Measurements from ENCODE around the gene CDK16.

The CDK16 gene

DNA sequence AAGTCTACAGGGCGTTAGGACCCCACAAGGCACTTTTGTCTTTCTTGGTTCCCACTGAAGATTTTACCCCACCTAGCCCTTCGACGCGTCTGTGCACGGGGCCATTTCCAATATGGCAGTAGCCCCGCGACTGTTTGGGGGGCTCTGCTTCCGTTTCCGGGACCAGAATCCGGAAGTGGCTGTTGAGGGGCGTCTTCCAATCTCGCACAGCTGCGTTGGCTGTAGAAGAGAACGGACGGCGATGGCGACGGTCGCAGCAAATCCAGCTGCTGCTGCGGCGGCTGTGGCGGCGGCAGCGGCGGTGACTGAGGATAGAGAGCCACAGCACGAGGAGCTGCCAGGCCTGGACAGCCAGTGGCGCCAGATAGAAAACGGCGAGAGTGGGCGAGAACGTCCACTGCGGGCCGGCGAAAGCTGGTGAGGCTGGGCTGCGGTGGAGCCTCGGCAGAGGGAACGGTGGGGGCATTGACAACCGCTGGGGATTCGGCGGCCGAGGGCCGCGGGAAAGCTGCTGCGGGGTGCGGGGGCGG is 14.4 kb downstream of the CDK16 start, which contains the start of gene USP11:
Gene USP11 (plus strand): TSS at position 207 of the 530 bp plus-strand sequence. CDS start 35 bp downstream, at position 242.
- peak; percentile 44 for DNase-seq (ENCODE audit: low read depth)
- H3K4me3 ChIP-seq (replicated peaks; ENCODE audit: low read depth, low read length): peak within 1 kb of the TSS; percentile 70
- TF ChIP-seq, protein P1, sequence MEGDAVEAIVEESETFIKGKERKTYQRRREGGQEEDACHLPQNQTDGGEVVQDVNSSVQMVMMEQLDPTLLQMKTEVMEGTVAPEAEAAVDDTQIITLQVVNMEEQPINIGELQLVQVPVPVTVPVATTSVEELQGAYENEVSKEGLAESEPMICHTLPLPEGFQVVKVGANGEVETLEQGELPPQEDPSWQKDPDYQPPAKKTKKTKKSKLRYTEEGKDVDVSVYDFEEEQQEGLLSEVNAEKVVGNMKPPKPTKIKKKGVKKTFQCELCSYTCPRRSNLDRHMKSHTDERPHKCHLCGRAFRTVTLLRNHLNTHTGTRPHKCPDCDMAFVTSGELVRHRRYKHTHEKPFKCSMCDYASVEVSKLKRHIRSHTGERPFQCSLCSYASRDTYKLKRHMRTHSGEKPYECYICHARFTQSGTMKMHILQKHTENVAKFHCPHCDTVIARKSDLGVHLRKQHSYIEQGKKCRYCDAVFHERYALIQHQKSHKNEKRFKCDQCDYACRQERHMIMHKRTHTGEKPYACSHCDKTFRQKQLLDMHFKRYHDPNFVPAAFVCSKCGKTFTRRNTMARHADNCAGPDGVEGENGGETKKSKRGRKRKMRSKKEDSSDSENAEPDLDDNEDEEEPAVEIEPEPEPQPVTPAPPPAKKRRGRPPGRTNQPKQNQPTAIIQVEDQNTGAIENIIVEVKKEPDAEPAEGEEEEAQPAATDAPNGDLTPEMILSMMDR (IDR thresholded peaks at IDR 0.05; ENCODE audit: low read length, missing control alignments): no peak

DNA sequence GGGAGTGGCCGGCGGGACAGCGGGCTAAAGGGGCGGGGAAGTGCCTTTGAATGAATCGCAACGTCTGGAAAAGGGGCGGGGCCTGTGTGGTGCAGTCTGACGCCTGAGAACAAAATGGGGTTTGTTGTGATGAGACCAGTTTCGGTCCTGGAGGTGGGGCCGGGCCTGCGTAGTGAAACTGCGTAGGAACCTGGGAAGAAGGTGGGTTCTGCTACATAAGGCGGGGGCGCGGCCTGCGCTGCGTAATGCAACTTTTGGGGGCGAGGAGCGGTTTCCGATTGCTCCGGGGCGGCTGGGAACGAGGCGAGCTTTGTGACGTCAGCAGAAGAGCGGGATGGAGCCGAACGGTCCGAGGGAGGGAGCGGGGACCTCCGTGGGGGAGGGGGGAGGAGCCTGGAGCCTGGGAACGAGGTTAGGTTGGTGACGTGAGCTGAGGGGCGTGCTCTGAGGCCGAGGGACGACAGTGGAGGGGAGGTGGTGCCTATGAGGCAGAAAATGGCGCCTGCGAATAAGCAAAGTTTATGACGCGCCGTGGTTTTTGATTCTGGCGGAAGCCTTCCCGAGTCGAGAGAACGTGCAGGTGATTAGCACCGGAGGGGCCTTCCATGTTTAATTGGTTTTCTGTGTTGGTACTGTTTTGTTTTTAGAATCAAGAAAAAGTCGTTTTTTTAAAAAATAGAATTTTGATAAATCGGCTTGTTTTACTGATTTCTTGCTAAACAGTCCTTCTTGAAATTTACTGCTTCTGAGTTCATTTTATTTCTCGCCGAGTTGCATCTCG is 15.0 kb downstream of the CDK16 start:
- TF ChIP-seq, protein P1 (IDR thresholded peaks at IDR 0.05; ENCODE audit: low read length, missing control alignments): no peak
- peak overlapping the region; percentile 70 for H3K4me3 ChIP-seq (replicated peaks; ENCODE audit: low read depth, low read length)
- peak; percentile 97 for DNase-seq (ENCODE audit: low read depth)

DNA sequence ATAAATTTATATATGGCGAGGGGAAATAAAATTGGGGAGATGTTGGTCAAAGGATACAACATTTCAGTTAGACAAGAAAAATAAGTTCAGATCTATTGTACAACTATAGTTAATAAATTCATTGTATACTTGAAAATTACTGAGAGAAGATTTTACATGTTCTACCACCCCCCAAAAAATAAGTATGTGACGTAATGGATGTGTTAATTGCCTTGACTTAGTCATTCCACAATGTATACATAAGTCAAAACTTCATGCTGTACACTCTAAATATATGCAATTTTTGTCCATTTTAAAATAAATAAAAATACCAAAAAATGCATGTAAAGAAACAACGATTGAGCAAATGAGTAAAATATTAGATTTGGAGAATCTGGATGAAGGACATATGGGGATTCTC is 16.1 kb downstream of the CDK16 start:
- peak; percentile 28 for DNase-seq (ENCODE audit: low read depth)
- TF ChIP-seq, protein P1 (IDR thresholded peaks at IDR 0.05; ENCODE audit: low read length, missing control alignments): no peak
- peak overlapping the region; percentile 70 for H3K4me3 ChIP-seq (replicated peaks; ENCODE audit: low read depth, low read length)

DNA sequence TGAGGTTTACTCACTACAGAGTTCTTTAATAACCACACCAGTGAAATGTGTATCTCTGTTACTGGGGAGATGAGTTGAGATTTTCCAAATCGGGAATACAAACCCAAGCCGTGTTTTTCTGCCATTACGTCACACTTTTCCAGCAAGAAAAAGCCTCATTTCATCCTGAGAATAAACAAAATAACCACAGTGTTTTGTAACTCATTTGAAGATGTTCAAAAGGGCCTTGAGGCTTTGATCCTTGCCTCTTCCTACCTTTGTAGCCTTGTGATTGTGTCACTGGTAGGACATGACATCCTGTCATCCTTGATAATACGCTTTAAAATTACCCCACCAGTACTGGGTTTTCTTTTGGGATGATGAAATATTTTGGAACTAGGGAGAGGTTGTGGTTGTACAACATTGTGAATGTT is 17.2 kb downstream of the CDK16 start:
- no peak for DNase-seq (ENCODE audit: low read depth)
- TF ChIP-seq, protein P1 (IDR thresholded peaks at IDR 0.05; ENCODE audit: low read length, missing control alignments): no peak
- no peak overlapping the region for H3K4me3 ChIP-seq (replicated peaks; ENCODE audit: low read depth, low read length)

DNA sequence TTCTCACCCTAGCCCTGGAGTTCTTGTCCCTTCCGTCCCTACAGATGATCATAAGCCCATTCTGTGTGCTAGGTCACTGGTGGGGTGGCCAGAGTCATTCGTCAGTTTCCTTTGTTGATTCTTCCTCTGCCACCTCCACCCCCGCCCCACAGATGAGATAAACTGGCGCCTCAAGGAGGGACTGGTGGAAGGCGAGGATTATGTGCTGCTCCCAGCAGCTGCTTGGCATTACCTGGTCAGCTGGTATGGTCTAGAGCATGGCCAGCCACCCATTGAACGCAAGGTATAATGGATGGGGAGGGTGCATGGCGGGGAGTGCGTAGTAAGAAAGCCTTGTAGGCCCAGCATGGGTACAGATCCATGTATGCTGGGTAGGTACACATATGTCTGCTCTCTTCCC is 20.7 kb downstream of the CDK16 start:
- TF ChIP-seq, protein P1 (IDR thresholded peaks at IDR 0.05; ENCODE audit: low read length, missing control alignments): no peak
- H3K4me3 ChIP-seq (replicated peaks; ENCODE audit: low read depth, low read length): no peak overlapping the region
- no peak for DNase-seq (ENCODE audit: low read depth)

DNA sequence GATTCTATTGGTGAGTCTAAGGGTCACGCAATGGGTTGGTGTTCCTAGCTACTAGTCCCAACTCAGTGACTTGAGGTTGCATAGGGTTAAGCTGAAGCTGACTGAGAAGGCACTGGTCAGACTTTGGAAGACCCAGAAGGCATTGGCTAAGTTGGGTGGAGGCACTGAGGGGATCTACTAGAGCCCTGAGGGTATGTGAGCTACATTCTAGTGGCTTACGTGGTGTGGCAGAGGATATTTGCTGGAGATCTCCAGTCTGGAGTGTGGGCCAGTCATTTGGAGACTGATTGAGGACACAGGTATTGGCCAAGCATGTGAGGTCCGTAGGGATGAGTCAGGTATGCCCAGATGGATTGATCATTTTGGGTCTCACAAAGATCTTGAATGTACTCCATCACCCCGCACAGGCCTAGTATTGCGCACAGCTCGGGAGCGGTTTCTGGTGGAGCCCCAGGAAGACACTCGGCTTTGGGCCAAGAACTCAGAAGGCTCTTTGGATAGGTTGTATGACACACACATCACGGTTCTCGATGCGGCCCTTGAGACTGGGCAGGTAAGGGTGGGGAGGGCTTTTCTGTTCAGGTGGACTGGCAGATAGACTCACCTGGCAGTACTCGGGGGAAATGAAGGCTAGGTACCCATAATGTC is 21.5 kb downstream of the CDK16 start:
- no peak for DNase-seq (ENCODE audit: low read depth)
- no peak overlapping the region for H3K4me3 ChIP-seq (replicated peaks; ENCODE audit: low read depth, low read length)
- TF ChIP-seq, protein P1 (IDR thresholded peaks at IDR 0.05; ENCODE audit: low read length, missing control alignments): no peak

Measured in fibroblast of pulmonary artery (primary cell).